GM19463 (cell line): Measurements from ENCODE around the gene PSMB7.

ENCODE experiments used
- ATAC-seq: cut with Tn5 transposase; IDR thresholded peaks from one replicate; pipeline ENCODE4 v1.9.1; 2021; ENCODE audit warnings: mild to moderate bottlenecking, moderate library complexity; ENCODE audit not compliant: unreplicated experiment

Gene PSMB7

GRCh38 chr9:124358631-124359030, 56.6 kb downstream of the PSMB7 start:
- ATAC-seq: no peak

- ATAC-seq: no peak
Measured at GRCh38 chr9:124357721-124358361, 57.4 kb downstream of the PSMB7 start.

- no peak for ATAC-seq
Measured at GRCh38 chr9:124356745-124357390, 58.4 kb downstream of the PSMB7 start.

- ATAC-seq: no peak
Measured at GRCh38 chr9:124355941-124356744, 59.1 kb downstream of the PSMB7 start.

- ATAC-seq: no peak
Measured at GRCh38 chr9:124355039-124355940, 60.0 kb downstream of the PSMB7 start.

GRCh38 chr9:124354346-124355038, 60.8 kb downstream of the PSMB7 start:
- no peak for ATAC-seq

GRCh38 chr9:124353811-124354274, 61.4 kb downstream of the PSMB7 start:
- no peak for ATAC-seq

GRCh38 chr9:124353166-124353768, 62.0 kb downstream of the PSMB7 start:
- no peak for ATAC-seq

GRCh38 chr9:124352616-124353015, 62.6 kb downstream of the PSMB7 start:
- no peak for ATAC-seq

GRCh38 chr9:124351672-124352468, 63.4 kb downstream of the PSMB7 start:
- ATAC-seq: no peak

GRCh38 chr9:124350494-124351263, 64.6 kb downstream of the PSMB7 start:
- no peak for ATAC-seq

- ATAC-seq: no peak
Measured at GRCh38 chr9:124349675-124350493, 65.4 kb downstream of the PSMB7 start.

GRCh38 chr9:124349267-124349666, 66.0 kb downstream of the PSMB7 start:
- no peak for ATAC-seq

- ATAC-seq: no peak
Measured at GRCh38 chr9:124348831-124349230, 66.4 kb downstream of the PSMB7 start.

GRCh38 chr9:124348363-124348762, 66.9 kb downstream of the PSMB7 start:
- no peak for ATAC-seq

- no peak for ATAC-seq
Measured at GRCh38 chr9:124347968-124348358, 67.3 kb downstream of the PSMB7 start.

GRCh38 chr9:124347206-124347967, 67.9 kb downstream of the PSMB7 start:
- ATAC-seq: no peak
